Eye (tissue), 1 donor: ENCODE data around the gene SCN8A.
"Not testable (repeated sequence)": the region's sequence is repeated elsewhere in the genome, so short reads cannot be mapped to it uniquely, and the experiment has no call there.

ENCODE experiments used
- DNase-seq: peaks from one replicate; pipeline ENCODE4 v3.0.0-alpha.2; 2015

The SCN8A gene

GRCh38 chr12:51591016-51591901 lies at the start of gene SCN8A:
Gene SCN8A, plus strand, starts transcription at chr12:51591233. Its CDS starts 71,585 bp downstream, at chr12:51662818.
- peak; percentile 86 for DNase-seq

GRCh38 chr12:51546097-51546496 lies 44.9 kb upstream of the SCN8A start:
- DNase-seq = no peak

GRCh38 chr12:51547606-51548005 lies 43.4 kb upstream of the SCN8A start:
- no peak for DNase-seq

- no peak for DNase-seq
Observed at GRCh38 chr12:51548241-51548640, 42.8 kb upstream of the SCN8A start.

- DNase-seq = peak; percentile 65
Observed at GRCh38 chr12:51549637-51550036, 41.4 kb upstream of the SCN8A start.

- DNase-seq = not testable (repeated sequence)
Observed at GRCh38 chr12:51568271-51569032, 22.6 kb upstream of the SCN8A start.

- no peak for DNase-seq
Observed at GRCh38 chr12:51579321-51579850, 11.6 kb upstream of the SCN8A start.

- no peak for DNase-seq
Observed at GRCh38 chr12:51589060-51589459, 2.0 kb upstream of the SCN8A start.

- DNase-seq = no peak
Observed at GRCh38 chr12:51589557-51590176, 1.4 kb upstream of the SCN8A start.

- DNase-seq = peak; percentile 94
Observed at GRCh38 chr12:51590347-51591015, 552 bp upstream of the SCN8A start.

GRCh38 chr12:51592034-51592705 lies 1.1 kb downstream of the SCN8A start:
- peak; percentile 34 for DNase-seq

GRCh38 chr12:51593021-51593420 lies 2.0 kb downstream of the SCN8A start:
- peak; percentile 3 for DNase-seq

GRCh38 chr12:51593539-51593938 lies 2.5 kb downstream of the SCN8A start:
- DNase-seq = peak; percentile 75

- DNase-seq = no peak
Observed at GRCh38 chr12:51598156-51598555, 7.1 kb downstream of the SCN8A start.

GRCh38 chr12:51600721-51601120 lies 9.7 kb downstream of the SCN8A start:
- no peak for DNase-seq

GRCh38 chr12:51601241-51601640 lies 10.2 kb downstream of the SCN8A start:
- DNase-seq = no peak

GRCh38 chr12:51605896-51606295 lies 14.9 kb downstream of the SCN8A start:
- DNase-seq = not testable (repeated sequence)

GRCh38 chr12:51607197-51607596 lies 16.2 kb downstream of the SCN8A start:
- not testable (repeated sequence) for DNase-seq

GRCh38 chr12:51620448-51620847 lies 29.4 kb downstream of the SCN8A start:
- DNase-seq = no peak

- no peak for DNase-seq
Observed at GRCh38 chr12:51621156-51621922, 30.3 kb downstream of the SCN8A start.

- no peak for DNase-seq
Observed at GRCh38 chr12:51622564-51622963, 31.5 kb downstream of the SCN8A start.
